ENCODE measurements around the gene CNPY3. TPM values are rescaled to one million over a fixed set of nuclear protein-coding genes. Genes with fewer than 3 reads are reported as not detected.

CNPY3 gene
- total RNA-seq, 4 donors from 2014 or later = 33.2 to 60.0 (median 45.0) TPM

GRCh38 chr6:42968126-42968701 lies 38.9 kb downstream of the CNPY3 start:
- TF ChIP-seq POLR2A (IDR thresholded peaks at IDR 0.05) (no peak), CTCF (IDR thresholded peaks at IDR 0.05) (no peak)
- DNase-seq = no peak
- H3K9me3 ChIP-seq = no peaks in the 10 kb centered on the region
- H3K4me3 ChIP-seq (replicated peaks in 1 of 3) = no peak overlapping the region
- H3K27ac ChIP-seq = no peak overlapping the region
- H3K4me1 ChIP-seq = no peaks in the 10 kb centered on the region
- WGBS, 2 donors = 99% methylated on average over 9 of the region's 12 CpGs; no CpG with 5 or more reads in 1 of the 2 donors
- intact Hi-C loops (cut with DNase I) = no loop called here
- H3K36me3 ChIP-seq = peaks cover 12 to 18% of the 10 kb centered on the region in 2 donors
- H3K27me3 ChIP-seq = no peaks in the 10 kb centered on the region

GRCh38 chr6:42968783-42969182 lies 39.5 kb downstream of the CNPY3 start:
- H3K9me3 ChIP-seq = no peaks in the 10 kb centered on the region
- H3K27ac ChIP-seq = no peak overlapping the region
- no peak for DNase-seq
- no peak overlapping the region for H3K4me3 ChIP-seq (replicated peaks in 1 of 3)
- no peaks in the 10 kb centered on the region for H3K4me1 ChIP-seq
- WGBS, 2 donors = 71 to 98% methylated on average over 4 of the region's 4 CpGs
- TF ChIP-seq POLR2A (IDR thresholded peaks at IDR 0.05) (no peak), CTCF (IDR thresholded peaks at IDR 0.05) (no peak)
- intact Hi-C loops (cut with DNase I) = no loop called here
- H3K27me3 ChIP-seq = no peaks in the 10 kb centered on the region
- peaks cover 12 to 18% of the 10 kb centered on the region in 2 donors for H3K36me3 ChIP-seq

- H3K27ac ChIP-seq = no peak overlapping the region
- peaks cover 12 to 18% of the 10 kb centered on the region in 2 donors for H3K36me3 ChIP-seq
- no peak for DNase-seq
- no peaks in the 10 kb centered on the region for H3K4me1 ChIP-seq
- WGBS, 2 donors = 96 to 98% methylated on average over 2 of the region's 2 CpGs
- intact Hi-C loops (cut with DNase I) = no loop called here
- no peaks in the 10 kb centered on the region for H3K27me3 ChIP-seq
- TF ChIP-seq CTCF (IDR thresholded peaks at IDR 0.05) (no peak), POLR2A (IDR thresholded peaks at IDR 0.05) (no peak)
- H3K9me3 ChIP-seq = no peaks in the 10 kb centered on the region
- H3K4me3 ChIP-seq (replicated peaks in 1 of 3) = no peak overlapping the region
Observed at GRCh38 chr6:42969431-42969830, 40.2 kb downstream of the CNPY3 start.

- intact Hi-C loops (cut with DNase I) = no loop called here
- H3K36me3 ChIP-seq = peaks cover 12 to 18% of the 10 kb centered on the region in 2 donors
Observed at GRCh38 chr6:42969934-42970333, 40.7 kb downstream of the CNPY3 start.

More at GRCh38 chr6:42969934-42970333, 40.7 kb downstream of the CNPY3 start:
- Histone ChIP-seq H3K4me3 (replicated peaks in 1 of 3) (no peak overlapping the region), H3K9me3 (no peaks in the 10 kb centered on the region), H3K4me1 (no peaks in the 10 kb centered on the region), H3K27me3 (no peaks in the 10 kb centered on the region), H3K27ac (no peak overlapping the region)
- DNase-seq = no peak
- 92 to 97% methylated on average over 4 of the region's 4 CpGs for WGBS, 2 donors
- TF ChIP-seq POLR2A (IDR thresholded peaks at IDR 0.05) (no peak), CTCF (IDR thresholded peaks at IDR 0.05) (no peak)

All from thyroid gland (tissue), 4 donors.